Measurements from ENCODE around the gene HOXB13.

DNA sequence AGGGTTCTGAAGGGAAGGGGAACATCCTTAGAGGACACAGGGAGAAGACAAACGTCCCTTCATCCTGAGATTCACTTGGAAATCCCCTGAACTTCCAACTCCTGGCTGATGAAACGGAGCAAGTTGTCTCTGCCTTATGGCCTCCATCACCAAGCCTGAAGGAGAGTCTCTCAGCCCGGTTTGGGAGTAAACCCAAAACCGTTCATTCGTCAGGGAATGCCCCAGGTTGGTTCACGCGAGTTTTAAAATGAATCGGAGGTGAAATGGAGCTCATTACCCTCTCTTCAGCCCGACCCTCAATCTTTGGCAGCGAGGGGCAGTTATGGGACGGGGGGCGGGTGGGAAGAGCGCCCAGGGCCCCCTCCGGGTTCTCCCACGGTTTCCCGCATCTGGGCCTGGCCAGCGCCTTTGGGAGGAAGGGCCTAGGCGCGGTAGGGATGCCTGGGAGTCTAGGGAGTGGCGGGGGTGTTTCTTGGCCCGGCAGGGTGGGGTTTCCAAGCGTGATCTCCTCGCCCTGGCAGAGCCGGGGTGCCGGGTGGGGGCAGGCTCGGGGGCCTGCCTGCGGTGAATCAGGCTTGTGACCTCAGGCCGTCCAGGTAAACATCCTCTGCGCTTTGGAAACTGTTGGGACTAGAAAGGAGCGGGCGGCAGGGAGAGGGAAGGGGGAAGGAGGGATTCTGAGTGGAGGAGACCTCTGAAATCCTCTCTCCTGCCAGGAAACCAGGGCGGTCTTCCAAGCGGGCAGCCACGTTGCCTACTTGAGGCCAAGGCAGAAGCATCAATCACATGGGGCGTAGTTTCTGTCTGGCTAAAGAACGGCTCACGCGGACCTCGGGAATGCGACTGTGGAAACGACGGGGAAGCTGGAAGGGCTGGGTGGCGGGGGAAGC lies 24.1 kb upstream of the HOXB13 start:
- TF ChIP-seq, protein P1, sequence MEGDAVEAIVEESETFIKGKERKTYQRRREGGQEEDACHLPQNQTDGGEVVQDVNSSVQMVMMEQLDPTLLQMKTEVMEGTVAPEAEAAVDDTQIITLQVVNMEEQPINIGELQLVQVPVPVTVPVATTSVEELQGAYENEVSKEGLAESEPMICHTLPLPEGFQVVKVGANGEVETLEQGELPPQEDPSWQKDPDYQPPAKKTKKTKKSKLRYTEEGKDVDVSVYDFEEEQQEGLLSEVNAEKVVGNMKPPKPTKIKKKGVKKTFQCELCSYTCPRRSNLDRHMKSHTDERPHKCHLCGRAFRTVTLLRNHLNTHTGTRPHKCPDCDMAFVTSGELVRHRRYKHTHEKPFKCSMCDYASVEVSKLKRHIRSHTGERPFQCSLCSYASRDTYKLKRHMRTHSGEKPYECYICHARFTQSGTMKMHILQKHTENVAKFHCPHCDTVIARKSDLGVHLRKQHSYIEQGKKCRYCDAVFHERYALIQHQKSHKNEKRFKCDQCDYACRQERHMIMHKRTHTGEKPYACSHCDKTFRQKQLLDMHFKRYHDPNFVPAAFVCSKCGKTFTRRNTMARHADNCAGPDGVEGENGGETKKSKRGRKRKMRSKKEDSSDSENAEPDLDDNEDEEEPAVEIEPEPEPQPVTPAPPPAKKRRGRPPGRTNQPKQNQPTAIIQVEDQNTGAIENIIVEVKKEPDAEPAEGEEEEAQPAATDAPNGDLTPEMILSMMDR (IDR thresholded peaks at IDR 0.05), result no peak
- no peak for TF ChIP-seq POLR2A (IDR thresholded peaks at IDR 0.05)
- TF ChIP-seq EP300 (IDR thresholded peaks at IDR 0.05), result no peak

All from upper lobe of left lung (tissue), 4 donors.